HK-2 (cell line): ENCODE measurements around the gene CPNE8.

Experiments
- DNase-seq: peaks from one replicate; pipeline ENCODE4 v3.0.0-alpha.2; 2018; ENCODE audit not compliant: unreplicated experiment

CPNE8 gene

DNA sequence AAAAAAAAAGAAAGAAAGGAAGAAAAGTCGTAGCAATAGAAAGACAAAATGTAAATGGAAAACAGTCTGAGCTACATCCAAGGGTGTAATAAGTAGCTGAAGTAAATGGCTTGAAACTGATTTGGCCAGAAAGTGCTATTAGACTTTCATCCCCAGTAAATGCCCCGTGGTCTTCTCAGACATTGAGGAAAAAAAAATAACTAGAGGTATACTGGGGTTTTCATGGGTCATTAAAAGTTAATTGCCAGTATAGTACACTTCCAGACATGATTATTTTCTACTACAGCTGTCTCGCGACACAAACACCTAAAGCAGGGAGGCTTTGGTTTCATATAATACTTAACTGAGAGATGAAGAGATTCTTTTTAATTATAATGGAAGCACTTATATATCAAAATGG lies 271.9 kb downstream of the CPNE8 start:
- no peak for DNase-seq

- no peak for DNase-seq
Observed at GRCh38 chr12:38629064-38629463, 276.3 kb downstream of the CPNE8 start.

GRCh38 chr12:38628288-38628687 lies 277.1 kb downstream of the CPNE8 start:
- DNase-seq = no peak

DNA sequence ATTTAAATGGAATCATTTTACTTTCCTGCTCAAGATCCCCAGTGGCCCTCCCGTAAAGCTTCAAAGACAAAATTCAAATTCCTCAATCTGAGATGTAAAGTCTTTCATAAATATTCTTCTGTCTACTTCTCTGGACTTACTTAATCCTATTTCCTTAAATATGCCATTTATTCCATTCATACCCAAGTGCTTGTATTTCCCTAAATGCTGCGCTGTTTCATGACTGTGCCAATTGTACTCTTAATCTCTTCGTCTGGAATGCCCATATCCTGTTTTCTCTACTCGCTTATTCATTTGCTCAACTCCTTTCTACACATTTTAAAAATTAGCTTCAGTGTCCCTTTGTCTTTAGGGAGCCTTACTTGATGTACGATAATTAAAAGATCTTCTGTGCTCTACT lies 280.1 kb downstream of the CPNE8 start:
- no peak for DNase-seq

DNA sequence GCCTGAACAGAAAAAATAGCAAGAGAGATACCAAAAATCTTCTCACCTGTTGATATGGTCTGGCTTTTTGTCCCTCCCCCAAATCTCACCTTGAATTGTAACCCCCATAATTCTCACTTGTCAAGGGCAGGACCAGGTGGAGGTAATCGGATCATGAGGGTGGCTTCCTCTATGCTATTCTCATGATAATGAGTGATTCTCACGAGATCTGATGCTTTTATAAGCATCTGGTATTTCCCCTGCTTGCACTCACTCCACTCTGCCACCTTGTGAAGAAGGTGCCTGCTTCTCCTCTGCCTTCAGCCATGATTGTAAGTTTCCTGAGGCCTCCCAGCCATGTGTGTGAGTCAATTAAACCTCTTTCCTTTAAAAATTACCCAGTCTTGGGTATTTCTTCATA lies 291.2 kb downstream of the CPNE8 start:
- DNase-seq = no peak

- no peak for DNase-seq
Observed at GRCh38 chr12:38610808-38611350, 294.5 kb downstream of the CPNE8 start.

- DNase-seq = no peak
Observed at GRCh38 chr12:38607295-38607694, 298.1 kb downstream of the CPNE8 start.
